GM12872 (cell line): Measurements from ENCODE around the gene CPXM1.

Experiments
- TF ChIP-seq, protein P1 (sequence below): IDR thresholded peaks from 3 replicates; pipeline ENCODE4 v1.5.1; 2011; ENCODE audit warnings: low read depth, mild to moderate bottlenecking, low read length, moderate library complexity; ENCODE audit not compliant: insufficient read depth

Gene CPXM1

DNA sequence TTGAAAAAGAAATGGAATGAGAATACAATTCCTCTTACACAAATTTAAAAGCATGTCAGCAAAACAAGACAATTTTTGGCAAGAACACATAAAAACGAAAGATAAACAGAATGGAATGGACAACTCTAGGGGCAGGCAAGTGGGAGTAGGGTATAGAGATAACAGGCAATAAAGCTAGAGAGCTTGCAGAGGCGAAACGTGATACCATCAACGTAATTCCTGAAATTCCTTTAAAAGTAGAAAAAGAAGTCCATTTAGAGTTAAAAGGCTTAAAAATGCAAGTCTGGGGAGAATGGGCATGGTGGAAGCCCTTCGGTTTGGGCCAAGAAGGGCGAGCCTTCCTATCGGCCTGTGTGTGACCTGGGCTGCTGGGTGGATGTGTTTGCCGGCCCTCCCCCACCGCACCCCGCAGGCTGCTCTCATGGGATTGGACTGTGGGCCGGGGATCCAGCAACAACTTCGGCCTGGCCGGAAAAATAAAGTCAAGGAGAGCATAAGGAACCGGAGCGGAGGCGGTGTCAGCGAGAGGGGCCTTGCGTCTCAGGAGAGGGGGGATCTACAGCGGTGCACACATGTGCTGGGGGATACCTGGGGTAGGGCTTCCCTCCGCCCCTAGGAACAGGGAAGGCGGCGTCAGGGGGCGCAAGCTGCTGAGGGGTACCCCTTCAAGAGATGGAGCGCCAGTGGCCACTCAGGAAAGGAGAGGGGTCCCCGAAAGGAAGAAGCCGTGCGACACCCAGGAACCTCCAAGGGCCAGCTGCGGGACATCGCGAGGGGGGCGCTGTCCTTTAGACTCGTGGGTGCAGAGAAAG lies 19.9 kb upstream of the CPXM1 start:
- TF ChIP-seq, protein P1, sequence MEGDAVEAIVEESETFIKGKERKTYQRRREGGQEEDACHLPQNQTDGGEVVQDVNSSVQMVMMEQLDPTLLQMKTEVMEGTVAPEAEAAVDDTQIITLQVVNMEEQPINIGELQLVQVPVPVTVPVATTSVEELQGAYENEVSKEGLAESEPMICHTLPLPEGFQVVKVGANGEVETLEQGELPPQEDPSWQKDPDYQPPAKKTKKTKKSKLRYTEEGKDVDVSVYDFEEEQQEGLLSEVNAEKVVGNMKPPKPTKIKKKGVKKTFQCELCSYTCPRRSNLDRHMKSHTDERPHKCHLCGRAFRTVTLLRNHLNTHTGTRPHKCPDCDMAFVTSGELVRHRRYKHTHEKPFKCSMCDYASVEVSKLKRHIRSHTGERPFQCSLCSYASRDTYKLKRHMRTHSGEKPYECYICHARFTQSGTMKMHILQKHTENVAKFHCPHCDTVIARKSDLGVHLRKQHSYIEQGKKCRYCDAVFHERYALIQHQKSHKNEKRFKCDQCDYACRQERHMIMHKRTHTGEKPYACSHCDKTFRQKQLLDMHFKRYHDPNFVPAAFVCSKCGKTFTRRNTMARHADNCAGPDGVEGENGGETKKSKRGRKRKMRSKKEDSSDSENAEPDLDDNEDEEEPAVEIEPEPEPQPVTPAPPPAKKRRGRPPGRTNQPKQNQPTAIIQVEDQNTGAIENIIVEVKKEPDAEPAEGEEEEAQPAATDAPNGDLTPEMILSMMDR: no peak

DNA sequence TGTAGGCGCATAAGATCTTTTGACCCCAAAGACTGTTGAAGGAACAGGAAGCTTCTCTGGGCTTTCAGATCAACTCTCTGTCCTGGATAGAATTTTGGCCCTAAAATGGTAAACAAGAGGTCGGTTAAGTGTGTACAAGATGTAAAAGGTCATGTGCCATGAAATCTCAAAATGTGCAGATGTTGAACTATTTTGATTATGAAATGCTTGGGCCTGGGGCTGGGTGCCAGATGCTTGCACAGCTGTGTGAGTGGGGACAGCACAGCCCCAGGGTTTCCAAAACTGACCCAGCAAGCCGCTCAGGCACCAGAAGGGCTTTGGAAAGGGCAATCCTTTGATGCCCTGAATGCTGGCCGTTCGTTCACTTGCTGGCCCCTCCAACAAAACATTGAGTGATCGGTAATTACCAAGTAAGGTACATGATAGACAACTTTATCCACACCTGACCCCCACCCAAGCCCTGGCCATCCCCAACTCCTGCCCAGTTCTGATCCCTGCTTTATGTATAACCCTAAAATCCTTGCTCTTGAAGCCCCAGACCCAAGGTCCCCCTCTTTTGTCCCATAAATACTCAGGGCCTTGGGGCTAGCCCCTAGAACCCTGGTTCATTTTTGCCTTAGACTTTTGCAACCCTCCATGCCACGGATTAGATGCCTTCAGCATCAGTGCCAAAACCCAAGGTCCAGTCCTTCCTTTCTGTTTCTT lies 17.6 kb upstream of the CPXM1 start:
- TF ChIP-seq, protein P1: no peak

DNA sequence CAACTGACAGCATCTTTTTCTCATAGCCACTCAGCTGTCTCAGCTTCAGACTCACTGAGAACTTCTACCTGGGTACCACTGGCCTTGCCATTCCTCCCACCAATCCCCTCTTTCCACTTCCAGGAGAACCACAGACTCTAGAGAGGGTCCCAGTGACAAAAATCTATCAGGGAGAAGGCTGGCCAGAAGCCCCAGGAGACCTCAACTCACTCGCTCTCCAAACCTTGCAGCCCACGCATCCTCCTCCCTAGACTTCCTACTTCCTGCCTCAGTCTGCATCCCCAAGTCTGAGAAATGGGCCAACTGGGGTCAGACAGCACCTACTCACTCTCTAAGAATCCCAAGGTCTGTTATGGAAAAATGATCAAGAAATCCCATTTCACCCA lies 16.9 kb upstream of the CPXM1 start:
- TF ChIP-seq, protein P1: no peak

DNA sequence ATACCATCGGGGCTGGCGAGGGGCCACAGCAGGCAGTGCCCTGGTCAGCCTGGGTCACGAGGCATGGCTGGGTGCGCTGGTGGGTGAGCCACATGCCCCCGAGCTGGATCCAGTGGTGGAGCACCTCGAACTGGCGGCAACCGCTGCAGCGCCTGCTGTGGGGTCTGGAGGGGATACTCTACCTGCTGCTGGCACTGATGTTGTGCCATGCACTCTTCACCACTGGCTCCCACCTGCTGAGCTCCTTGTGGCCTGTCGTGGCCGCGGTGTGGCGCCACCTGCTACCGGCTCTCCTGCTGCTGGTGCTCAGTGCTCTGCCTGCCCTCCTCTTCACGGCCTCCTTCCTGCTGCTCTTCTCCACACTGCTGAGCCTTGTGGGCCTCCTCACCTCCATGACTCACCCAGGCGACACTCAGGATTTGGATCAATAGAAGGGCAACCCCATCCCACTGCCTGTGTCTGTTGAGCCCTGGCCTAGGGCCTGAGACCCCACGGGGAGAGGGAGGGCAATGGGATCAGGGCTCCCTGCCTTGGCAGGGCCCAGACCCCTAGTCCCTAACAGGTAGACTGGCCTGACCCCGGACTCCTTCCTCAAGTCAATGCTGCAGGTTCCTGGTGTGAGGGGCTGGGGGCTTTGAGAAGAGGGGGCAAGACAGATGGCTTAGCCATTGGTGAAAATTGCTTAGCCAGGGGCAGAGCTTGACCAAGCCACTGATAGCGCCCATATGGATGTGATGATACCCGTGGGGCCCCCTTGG lies 16.3 kb upstream of the CPXM1 start:
- TF ChIP-seq, protein P1: 0 out of 3 replicates have a peak, but pooled peaks have one; percentile 9

DNA sequence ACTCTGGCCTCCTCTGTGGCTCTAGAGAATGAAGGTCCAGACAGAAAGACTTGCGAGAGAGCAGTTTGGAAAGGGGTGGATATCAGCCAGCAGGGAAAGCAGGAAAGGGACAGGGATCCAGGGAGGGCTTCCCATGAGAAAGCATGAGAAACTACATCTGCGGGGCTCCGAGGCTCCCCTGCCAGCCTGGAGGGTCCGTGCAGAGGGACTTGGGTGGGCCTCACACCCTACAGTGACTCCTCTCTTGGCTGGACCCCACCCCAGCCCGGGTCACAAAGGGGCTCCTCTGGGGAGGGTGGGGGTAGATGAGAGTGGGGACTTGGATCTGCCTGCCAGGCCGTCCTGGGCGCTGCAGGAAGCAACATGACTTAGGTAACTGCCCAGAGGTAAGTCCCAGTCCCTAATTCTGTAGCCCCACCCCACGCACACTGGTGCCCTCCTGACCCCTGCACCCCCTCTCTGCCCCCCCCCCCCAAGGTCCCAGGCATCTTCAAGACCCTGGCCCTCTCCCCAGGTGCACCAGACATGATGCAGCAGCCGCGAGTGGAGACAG lies 15.7 kb upstream of the CPXM1 start, which contains the start of gene TMEM239:
Gene TMEM239 (plus strand): TSS at position 335 of the 553 bp plus-strand sequence. CDS start 191 bp downstream, at position 526.
- TF ChIP-seq, protein P1: no peak

DNA sequence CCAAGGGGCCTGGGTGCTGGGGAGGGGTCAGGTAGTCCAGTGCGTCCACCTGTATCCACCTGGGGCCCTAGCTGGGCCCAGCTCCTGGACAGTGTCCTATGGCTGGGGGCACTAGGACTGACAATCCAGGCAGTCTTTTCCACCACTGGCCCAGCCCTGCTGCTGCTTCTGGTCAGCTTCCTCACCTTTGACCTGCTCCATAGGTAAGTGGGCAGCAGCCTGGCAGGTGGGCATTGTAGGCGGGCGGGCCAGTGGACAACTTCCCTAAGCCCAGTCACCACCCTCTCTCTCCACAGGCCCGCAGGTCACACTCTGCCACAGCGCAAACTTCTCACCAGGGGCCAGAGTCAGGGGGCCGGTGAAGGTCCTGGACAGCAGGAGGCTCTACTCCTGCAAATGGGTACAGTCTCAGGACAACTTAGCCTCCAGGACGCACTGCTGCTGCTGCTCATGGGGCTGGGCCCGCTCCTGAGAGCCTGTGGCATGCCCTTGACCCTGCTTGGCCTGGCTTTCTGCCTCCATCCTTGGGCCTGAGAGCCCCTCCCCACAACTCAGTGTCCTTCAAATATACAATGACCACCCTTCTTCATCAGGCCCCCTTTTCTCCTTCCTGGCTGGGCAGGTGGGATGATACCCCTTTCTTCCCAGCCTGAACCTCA lies 14.9 kb upstream of the CPXM1 start:
- TF ChIP-seq, protein P1: no peak
